ENCODE results near the gene NTPCR. TPM values are rescaled to one million over a fixed set of nuclear protein-coding genes. Genes with fewer than 3 reads are reported as not detected.
A peak's percentile ranks its signal among the peaks of the same experiment; 100 is the strongest.
"Not testable (repeated sequence)": the region's sequence is repeated elsewhere in the genome, so short reads cannot be mapped to it uniquely, and the experiment has no call there.

The NTPCR gene
- total RNA-seq, 1 donor from 2014 or later, result 5.8 TPM

DNA sequence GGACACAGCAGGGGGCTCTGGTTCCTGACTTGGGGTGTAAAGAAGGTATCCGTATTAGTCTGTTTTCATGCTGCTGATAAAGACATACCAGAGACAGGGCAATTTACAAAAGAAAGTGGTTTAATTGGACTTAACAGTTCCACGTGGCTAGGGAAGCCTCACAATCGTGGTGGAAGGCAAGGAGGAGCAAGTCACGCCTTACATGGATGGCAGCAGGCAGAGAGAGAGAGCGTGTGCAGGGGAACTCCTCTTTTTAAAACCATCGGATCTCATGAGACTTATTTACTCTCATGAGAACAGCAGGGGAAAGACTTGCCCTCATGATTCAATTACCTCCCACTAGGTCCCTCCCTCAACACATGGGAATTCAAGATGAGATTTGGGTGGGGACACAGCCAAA, 23.2 kb upstream of the NTPCR start:
- not testable (repeated sequence) for DNase-seq (ENCODE audit: low read depth in 2 of 2)

DNA sequence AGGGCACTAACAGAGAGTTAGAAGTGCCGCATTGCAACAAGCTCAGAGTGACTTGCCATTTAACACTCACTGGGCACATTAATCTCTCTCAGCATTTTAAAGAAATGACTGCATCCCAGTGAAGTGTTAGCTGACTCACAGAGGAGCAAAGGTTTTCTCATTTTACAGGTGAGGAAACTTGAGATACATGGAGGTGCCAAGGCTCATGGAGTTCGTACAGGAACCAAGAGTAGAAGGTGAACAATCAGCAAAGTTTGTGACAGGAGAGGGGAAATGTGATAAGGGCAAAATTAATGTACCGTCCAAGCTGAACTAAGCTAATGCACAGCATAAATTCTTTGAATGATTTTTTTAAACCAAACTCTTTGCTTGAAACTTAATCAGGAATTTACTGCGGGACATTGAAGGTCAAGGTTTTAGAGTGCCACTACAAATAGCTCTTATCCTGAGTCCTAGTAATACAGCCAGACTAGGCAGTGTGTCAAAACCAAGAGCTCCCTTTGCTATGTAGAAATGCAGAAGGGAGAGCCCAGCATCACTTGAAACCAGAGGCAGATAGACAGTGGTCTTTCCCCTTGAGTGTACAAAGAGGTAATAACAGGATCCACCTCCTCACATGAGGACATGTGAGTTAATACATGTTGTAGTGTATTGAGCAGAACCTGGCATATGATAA, 22.4 kb upstream of the NTPCR start:
- DNase-seq (ENCODE audit: low read depth in 2 of 2), result no peak

DNA sequence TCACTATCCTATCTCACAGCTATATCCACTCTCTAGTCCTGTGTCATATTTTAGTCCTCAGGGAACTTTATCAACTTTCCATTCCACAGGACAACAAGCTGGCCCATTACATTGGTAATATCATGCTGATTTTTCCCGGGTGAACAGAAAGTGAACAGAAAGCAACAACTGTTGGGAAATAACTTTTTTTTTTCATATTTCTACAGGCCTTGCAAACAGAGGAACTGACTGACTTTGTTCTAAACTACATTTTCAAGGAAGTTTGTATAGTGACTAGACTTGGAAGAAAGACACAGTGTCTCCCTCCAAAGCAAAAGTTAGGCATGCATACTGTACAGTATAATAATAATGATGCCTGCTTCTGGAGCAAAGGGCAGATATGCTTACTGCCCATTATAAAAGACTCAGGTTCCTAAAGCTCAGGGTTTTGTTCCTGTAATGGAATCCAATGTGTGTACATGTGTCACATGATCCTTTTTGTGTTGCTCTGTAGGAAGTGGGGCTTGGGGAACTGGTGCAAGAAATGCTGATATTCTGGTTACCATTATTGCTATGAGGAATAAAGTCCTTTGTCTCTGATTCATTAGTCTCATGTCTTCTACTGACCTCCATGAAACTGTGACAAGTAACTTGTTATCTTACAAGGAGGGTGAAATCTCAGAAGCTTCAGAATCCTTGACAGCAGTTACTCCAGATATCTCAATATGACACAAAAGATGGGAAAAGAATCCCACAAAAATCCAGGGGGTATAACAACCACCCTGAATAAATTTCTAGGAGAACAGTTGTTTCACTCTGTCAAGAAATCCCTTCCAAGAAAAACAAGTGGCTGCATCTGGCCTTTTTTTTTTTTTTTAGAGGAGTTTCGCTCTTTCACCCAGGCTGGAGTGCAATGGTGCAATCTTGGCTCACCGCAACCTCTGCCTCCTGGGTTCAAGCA, 17.7 kb upstream of the NTPCR start:
- no peak for DNase-seq (ENCODE audit: low read depth in 2 of 2)

DNA sequence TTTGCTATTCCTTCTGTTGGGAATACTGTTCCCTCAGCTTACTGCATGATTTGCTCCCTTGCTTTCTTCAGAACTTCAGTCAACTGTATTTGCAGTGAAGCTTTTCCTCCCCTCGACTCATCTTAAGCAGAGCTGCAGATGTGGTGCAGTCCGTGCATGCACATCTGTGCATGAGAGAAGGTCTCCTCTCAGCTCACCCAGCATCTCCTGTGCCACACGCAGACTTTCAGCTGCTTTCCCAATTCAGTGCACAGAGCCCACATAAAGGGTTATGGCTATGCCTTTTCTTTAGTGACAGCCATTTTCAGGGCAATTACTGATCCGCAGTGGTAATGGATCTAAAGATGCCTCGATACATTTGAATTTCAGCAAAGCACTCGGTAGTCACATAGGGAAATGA, 13.5 kb upstream of the NTPCR start:
- no peak for DNase-seq (ENCODE audit: low read depth in 2 of 2)

DNA sequence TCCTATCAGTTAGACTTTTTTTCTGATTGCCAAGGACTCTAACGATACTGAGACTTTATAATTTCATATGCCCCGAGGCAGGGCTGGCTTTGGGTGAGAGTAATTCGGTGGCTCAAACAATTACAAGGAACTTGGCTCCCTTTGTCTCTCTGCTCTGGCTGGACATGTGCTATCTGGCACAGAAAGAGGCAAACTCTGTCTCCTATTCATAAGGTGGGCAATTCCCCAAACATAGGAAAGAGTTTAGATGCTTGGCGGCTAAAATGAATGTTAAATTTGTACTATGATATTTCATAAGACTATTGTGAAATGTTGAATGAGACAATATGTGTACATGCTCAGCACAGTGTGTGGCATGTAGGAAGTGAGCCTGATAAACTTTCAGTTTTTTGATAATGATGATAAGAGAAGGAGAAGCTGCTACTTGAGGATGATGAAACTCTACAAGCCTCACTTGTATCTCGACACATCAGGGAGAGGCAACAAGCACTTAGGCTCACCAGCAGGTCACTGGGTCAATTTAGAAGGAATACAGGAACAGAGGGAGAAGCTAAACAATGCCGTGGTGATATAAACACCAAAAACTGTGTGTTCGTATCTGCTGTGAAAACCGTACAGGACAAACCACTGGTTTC, 12.6 kb upstream of the NTPCR start:
- no peak for DNase-seq (ENCODE audit: low read depth in 2 of 2)

DNA sequence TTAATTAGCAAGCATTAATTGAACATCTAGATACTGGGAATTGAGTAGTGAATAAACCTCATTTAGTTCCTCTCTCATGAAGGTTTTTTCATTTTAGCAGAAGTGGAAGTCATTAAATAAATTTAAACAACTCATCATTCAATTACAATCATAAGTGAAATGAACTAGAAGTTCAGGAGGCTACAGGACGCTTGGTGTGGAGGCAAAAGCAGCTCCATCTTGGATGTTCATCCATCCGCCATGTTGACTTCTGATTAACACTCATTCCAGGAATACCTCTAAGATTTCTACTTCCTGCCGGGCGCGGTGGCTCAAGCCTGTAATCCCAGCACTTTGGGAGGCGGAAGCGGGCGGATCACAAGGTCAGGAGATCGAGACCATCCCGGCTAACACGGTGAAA, 11.5 kb upstream of the NTPCR start:
- no peak for DNase-seq (ENCODE audit: low read depth in 2 of 2)

DNA sequence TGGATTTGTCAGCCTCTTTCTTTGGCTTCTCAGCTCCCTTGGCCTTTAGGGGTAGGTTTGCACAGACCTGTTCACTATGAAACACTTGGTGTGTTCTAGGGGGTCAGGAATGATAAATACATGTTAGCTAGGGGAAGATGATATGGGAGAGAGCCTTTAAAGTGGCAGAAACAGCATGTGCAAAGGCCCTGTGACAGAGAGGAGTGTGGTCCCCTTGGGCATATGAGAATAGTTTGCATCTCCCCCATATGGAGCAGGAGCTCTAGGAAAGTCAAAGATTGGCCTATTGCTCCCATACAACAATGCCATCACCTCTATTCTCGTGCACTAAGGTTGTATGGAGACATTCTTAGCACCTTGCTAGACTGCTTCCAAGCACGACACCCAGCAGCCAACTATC, 10.7 kb upstream of the NTPCR start:
- DNase-seq (ENCODE audit: low read depth in 2 of 2), result no peak

DNA sequence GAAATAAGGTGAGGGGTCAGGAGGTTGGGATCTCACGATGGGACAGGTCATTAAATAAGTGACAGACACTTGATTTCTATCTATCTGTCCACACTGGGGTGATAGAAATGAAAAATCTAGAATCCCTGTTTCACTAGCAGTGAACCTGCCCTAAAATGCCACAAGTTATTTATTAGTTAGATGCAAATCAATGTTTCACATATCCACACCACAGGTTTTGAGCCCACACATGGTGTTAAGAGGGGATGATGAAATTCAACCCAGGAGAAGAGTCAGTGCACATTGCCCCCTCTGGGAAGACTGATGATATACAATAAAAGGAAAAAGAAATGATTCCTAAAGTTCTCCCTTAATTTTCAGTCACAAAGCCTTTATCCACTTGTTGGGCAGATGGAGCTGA, 10.1 kb upstream of the NTPCR start:
- no peak for DNase-seq (ENCODE audit: low read depth in 2 of 2)

DNA sequence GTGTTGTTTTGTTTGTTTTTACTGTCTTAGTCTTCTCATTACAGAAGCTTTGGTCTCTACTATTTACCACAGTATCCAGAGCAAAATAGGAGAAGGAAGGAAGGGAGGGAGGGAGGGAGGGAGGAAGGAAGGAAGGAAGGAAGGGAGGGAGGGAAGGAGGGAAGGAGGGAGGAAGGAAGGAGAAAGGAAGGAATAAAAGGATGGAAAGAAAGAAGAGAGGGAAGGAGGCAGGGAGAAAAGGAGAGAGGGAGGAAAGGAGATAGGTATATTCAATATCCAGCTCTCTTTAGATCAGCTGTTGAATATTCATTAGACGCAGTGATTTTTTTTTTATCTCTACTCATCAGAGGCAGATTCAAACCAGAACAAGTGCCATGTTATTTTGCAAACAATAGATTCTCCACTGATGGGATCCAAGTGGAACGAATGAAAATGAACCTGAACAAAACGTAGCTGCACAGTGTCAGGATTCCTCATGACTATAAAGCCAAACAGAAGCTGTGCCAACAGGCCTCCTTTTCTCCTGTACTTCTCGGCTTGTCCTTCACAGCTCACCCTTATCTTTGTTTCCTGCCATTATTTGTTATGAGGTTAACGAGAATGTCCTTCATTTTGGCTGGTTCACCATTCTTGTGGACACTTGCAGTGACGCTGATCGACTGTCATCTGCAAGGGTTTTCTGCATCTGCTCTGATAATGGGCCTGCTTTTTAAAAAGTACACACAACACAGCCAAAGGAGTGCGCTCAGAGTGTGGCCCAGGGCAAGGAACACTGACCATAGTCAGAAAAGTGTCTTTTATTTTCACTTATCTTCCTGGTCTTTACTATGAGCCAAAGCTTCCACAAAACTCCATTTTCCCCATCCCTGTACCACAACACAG, 7.8 kb upstream of the NTPCR start:
- no peak for DNase-seq (ENCODE audit: low read depth in 2 of 2)

DNA sequence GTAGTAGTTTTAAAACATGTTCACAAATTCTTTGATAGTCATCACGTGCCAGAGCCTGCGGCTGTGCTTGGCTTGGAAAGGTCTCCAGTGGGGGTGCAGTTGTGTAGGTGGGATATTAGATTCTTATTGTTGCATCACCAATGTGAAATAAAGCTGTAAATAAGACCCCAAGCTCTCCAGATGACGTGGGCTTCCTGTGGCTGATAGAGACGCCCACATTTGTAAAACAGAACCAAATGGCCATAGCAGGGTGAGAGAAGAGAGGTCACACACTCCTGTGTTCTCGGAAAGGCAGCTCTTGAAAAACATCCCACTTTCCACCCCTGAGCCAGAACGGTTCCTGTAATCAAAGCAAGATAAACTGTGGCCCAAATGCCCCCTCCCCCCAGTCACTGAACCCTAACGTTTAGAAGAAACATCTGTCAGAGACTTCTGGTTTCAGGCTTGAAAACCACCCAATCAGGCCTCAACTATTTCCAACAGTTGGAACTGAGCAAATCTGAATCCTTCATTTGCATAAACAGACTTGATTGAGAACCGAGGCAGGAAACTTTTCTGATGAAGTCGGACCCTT, 6.6 kb upstream of the NTPCR start:
- DNase-seq (ENCODE audit: low read depth in 2 of 2), result peak in 1 of 2 donors; percentile 53

DNA sequence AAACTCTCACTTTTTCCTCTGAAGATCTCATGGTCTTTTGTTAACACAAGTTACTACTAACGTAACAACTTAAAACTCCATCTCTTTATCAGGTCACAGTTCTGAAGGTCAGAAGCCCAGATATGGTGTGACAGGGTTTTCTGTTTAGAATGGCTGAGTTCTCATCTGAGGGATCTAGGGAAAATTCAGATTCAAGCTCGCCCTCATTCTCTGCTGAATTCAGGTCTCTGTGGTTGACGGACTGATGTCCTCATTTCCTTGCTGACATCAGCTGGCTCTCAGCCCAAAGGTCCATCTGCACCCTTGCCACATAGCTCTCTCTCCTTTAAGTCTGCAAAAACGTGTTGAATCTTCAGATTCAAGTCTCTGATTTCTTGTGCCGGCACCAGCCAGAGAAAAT, 6.1 kb upstream of the NTPCR start:
- DNase-seq (ENCODE audit: low read depth in 2 of 2), result peak in 1 of 2 donors; percentile 10

DNA sequence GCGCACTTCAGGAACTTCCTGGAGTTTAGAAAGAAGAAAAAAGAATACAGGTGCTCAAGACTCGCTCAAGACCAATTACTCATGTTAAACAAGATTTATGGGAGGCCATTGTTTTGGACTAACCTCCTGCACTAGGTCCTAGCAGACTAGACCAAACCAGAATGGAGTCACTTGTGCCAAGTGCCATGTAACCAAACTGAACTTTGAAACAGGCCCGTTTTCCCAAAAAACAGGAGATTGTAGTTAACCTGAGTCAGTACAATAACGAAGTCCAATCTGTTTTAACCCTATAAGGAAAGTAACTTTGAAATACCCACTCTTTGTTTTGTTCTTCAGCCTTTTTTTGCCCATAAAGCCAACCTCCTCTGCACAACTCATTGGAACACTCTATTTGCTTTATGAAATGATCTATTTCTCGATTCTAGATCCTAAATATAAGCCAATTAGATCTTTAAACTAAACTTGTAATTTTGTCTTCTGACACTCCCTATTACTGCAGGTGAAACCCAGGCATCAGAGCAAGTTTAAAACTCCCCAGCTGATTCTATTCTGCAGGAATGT, 695 bp upstream of the NTPCR start:
- DNase-seq (ENCODE audit: low read depth in 2 of 2), result no peak

DNA sequence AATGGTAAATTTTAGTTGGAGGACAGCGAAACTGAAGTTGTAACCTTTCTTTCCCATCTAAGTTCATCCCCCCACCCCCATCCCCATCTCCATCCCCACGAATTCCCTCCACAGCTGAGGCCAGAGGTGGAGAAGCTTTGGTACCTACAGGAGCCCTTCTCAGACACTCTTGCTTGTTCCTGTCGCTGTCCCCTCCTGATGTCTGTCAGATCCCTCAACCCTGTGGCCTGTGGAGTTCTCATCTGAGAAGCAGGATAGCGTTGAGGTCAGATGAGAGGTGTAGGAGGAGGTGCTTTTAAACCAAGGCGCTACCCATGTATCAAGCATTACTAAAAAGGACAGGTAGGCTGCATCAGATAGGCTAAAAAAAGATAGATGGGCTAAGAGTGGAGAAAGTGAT, 769 bp downstream of the NTPCR start:
- peak; percentile 22 to 29 for DNase-seq (ENCODE audit: low read depth in 2 of 2)

DNA sequence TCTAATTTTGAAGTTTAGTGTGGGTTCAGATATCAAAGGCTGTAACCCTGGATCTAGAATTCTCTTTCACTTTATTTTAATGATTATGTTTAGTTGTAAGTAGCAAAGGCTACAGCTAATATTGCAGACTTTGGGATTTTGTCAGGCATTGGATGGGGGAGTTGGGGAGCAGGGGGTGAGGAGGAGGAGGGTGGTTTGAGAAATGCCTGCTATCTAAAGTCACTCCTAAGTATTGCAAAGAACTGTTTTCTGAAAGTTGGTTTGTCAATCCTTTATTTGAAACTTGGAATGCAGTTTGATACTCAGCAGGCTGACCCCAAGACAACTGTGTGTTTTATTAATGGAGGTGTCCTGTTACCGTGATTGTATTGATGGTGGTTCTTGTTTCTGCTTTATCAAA, 1.2 kb downstream of the NTPCR start:
- no peak for DNase-seq (ENCODE audit: low read depth in 2 of 2)

DNA sequence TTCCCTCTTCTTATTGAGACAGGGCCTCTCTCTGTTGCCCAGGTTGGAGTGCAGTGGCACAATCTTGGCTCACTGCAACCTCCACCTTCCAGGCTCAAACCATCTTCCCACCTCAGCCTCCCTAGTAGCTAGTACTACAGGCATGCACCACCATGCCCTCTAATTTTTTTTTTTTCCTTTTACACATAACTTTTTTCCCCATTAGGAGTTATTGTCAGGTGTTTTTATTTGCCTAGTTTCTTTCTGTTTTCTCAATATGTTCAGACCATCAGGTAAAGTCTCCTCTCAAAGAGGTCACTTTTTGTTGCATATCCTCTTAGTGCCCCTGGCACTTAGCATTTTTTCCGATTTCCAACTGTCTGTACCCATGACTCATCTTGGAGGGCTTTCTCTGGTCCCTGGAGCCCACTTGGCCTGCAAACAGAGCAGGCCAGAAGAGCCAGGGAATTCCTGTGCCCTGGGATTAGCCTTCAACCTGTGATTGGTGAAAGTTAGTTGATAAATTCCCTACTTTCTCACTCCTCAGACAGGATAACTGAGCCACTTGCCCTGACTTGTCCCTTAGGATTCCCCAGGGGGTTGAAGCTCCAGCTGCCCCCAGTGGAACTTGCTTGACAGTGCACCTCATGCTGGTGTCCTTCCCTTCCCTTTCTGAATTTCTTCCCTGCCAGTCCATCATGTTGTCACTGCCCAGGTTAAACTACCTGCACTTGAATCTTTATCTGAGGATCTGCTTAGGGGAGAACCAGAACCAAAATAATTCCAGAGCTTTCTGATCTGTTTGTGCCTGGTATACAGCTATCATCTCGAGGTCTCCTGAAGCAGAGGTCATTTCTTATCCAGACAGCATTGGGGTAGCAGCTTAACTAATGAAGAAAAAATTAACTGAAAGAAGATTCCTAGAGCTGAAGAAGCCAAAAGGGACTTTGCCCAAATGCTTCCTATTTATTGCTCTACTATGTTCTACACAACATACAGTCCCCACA, 2.4 kb downstream of the NTPCR start:
- DNase-seq (ENCODE audit: low read depth in 2 of 2), result peak; percentile 54 to 64

DNA sequence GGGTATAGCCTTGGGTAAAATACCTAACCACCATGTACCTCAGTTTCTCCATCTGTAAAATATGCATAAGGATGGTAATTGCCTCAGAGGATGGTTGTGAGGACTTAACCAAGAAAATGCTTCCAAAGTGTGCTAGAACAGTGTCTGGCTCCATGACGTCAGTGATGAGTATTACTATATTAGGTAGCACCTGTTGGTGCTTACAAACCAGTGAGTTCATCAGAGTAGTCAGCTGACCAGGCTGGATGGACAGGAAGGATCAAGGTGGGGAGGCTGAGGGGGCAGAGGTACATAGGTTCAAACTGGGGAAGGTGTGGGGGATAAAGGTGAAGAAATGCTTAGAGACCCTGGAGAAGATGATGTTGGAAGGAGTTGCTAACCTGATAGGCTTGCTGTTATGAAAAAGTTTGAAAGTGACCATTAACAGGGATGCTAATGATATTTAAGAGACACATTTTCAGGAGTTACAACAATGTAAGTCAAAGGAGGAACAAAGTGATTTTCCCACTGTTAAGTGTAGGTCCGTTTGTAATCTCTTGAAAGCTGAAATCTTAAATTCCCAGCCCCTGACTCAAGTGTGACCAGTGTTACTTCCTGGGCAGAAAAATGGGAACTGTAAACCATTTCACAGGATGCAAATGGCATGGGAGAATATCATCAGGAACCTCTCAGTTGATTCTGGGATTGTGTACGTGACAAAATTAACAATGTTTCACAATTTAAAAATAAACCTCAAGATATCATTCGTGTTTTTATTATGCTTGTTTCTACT, 4.4 kb downstream of the NTPCR start:
- peak in 1 of 2 donors; percentile 50 for DNase-seq (ENCODE audit: low read depth in 2 of 2)

DNA sequence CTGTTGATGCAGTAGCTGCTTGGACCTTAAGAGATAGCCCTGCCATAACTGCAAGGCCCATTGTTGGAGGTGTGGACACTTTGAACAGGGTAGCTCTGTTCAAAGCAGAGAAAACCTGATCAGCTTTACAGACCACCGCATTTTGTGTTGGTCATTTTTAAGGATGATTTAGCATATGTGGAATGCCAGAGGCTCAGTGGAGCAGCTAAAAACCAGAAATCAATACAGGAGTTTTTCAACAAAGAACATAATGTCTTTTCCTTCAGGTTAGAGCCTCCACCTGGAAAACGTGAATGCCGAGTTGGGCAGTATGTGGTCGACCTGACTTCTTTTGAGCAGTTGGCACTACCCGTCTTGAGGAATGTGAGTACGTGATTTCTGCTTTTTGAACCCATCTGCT, 5.7 kb downstream of the NTPCR start:
- DNase-seq (ENCODE audit: low read depth in 2 of 2), result no peak

DNA sequence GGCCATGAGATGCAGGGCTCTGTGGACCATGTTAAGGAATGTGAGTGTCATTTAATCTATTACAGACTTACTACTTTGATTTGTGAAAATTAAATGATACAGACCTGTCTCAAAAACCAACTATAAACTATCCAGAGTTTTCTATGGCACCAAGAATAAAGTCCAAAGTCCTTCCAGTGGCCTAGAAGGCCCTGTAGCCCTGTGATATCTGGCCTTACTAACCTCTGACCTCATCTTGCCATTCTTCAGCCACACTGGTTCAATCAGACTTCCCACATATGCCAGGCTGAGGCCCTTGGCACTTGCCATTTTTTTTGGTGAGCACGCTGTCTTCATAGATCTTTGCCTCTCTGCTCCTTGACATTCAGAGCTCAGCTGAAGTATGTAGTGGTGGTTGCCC, 7.7 kb downstream of the NTPCR start:
- no peak for DNase-seq (ENCODE audit: low read depth in 2 of 2)

Measured in lung microvascular endothelial cell (primary cell).